Skeletal muscle tissue (tissue), 4 donors: Measurements from ENCODE around the gene ITGA2. TPM values are rescaled to one million over a fixed set of nuclear protein-coding genes. Genes with fewer than 3 reads are reported as not detected.

Source experiments
- H3K27ac ChIP-seq: one replicate; pipeline ENCODE4 v1.7.0; 2013; ENCODE audit warnings: mild to moderate bottlenecking, low read depth, low read length, inconsistent platforms
- H3K27me3 ChIP-seq, 3 donors: one replicate each; pipeline ENCODE4 v1.7.0; 2013; ENCODE audit warnings: low read length in 3 of 3; ENCODE audit not compliant: control insufficient read depth in 3 of 3, insufficient read depth in 3 of 3
- H3K36me3 ChIP-seq, 3 donors: one replicate each; pipeline ENCODE4 v1.7.0; 2013; ENCODE audit warnings: low read length in 3 of 3; ENCODE audit not compliant: control insufficient read depth in 3 of 3, insufficient read depth in 3 of 3
- H3K4me1 ChIP-seq, 3 donors: one replicate each; pipeline ENCODE4 v1.7.0; 2013; ENCODE audit warnings: low read length in 3 of 3, mild to moderate bottlenecking in 3 of 3; ENCODE audit not compliant: control insufficient read depth in 3 of 3, insufficient read depth in 3 of 3
- H3K4me3 ChIP-seq, 3 donors: one replicate each; pipeline ENCODE4 v1.7.0; 2013; ENCODE audit warnings: low read length in 3 of 3
- H3K9ac ChIP-seq, 3 donors: one replicate each; pipeline ENCODE4 v1.7.0; 2013; ENCODE audit warnings: low read length in 3 of 3, mild to moderate bottlenecking in 3 of 3, moderate library complexity in 2 of 3, low read depth in 1 of 3
- H3K9me3 ChIP-seq, 3 donors: one replicate each; pipeline ENCODE4 v1.7.0; 2013; ENCODE audit warnings: low read length in 3 of 3; ENCODE audit not compliant: control insufficient read depth in 3 of 3
- total RNA-seq: library from RNA; depleted of rRNA; stranded (reverse); fragments of >200 nt; gene quantifications from one replicate; pipeline ENCODE4 v1.2.3, GENCODE V29; 2014
- donor health status: Osteomylitis.

The ITGA2 gene
- total RNA-seq, 1 donor from 2014 or later, result 15.7 TPM

- Histone ChIP-seq H3K36me3 (no peaks in the 10 kb centered on the region), H3K9me3 (no peaks in the 10 kb centered on the region), H3K4me1 (peaks cover 10 to 14% (median 11%) of the 10 kb centered on the region in 3 donors), H3K9ac (no peak overlapping the region), H3K4me3 (no peak overlapping the region), H3K27ac (no peak overlapping the region), H3K27me3 (peaks cover 4 to 17% (median 11%) of the 10 kb centered on the region in 3 donors)
These were observed 1.3 kb upstream of the ITGA2 start for GRCh38 chr5:52987711-52988331.

GRCh38 chr5:52988335-52989024 lies 672 bp upstream of the ITGA2 start:
- Histone ChIP-seq H3K9me3 (no peaks in the 10 kb centered on the region), H3K36me3 (no peaks in the 10 kb centered on the region), H3K27ac (no peak overlapping the region), H3K4me3 (peak overlapping the region; percentile 39 to 81 (median 76)), H3K4me1 (peaks cover 10 to 14% (median 11%) of the 10 kb centered on the region in 3 donors), H3K9ac (peak overlapping the region in 1 of 3 donors; percentile 24), H3K27me3 (peaks cover 4 to 17% (median 11%) of the 10 kb centered on the region in 3 donors)

GRCh38 chr5:52989781-52990527 lies 802 bp downstream of the ITGA2 start:
- H3K36me3 ChIP-seq, result no peaks in the 10 kb centered on the region
- no peaks in the 10 kb centered on the region for H3K9me3 ChIP-seq
- H3K4me1 ChIP-seq, result peaks cover 10 to 14% (median 11%) of the 10 kb centered on the region in 3 donors
- H3K27me3 ChIP-seq, result peaks cover 4 to 17% (median 11%) of the 10 kb centered on the region in 3 donors
- no peak overlapping the region for H3K27ac ChIP-seq
- peak overlapping the region; percentile 21 to 67 (median 23) for H3K9ac ChIP-seq
- peak overlapping the region; percentile 76 to 82 (median 81) for H3K4me3 ChIP-seq

- Histone ChIP-seq H3K4me3 (no peak overlapping the region), H3K36me3 (no peaks in the 10 kb centered on the region), H3K4me1 (peaks cover 10 to 14% (median 11%) of the 10 kb centered on the region in 3 donors), H3K9ac (no peak overlapping the region), H3K9me3 (no peaks in the 10 kb centered on the region), H3K27me3 (peaks cover 4 to 17% (median 11%) of the 10 kb centered on the region in 3 donors), H3K27ac (no peak overlapping the region)
These were observed 1.4 kb downstream of the ITGA2 start for GRCh38 chr5:52990528-52990925.

GRCh38 chr5:52993367-52993766 lies 4.2 kb downstream of the ITGA2 start:
- Histone ChIP-seq H3K9me3 (no peaks in the 10 kb centered on the region), H3K9ac (no peak overlapping the region), H3K4me3 (no peak overlapping the region), H3K27ac (no peak overlapping the region), H3K27me3 (peaks cover 4 to 17% (median 11%) of the 10 kb centered on the region in 3 donors), H3K36me3 (no peaks in the 10 kb centered on the region), H3K4me1 (peaks cover 10 to 14% (median 11%) of the 10 kb centered on the region in 3 donors)

- Histone ChIP-seq H3K27ac (no peak overlapping the region), H3K9ac (no peak overlapping the region), H3K36me3 (no peaks in the 10 kb centered on the region), H3K4me3 (no peak overlapping the region), H3K4me1 (peaks cover 8 to 10% (median 9%) of the 10 kb centered on the region in 3 donors), H3K27me3 (peaks cover 4 to 14% (median 9%) of the 10 kb centered on the region in 3 donors), H3K9me3 (no peaks in the 10 kb centered on the region)
These were observed 5.1 kb downstream of the ITGA2 start for GRCh38 chr5:52994266-52994665.

- Histone ChIP-seq H3K27me3 (peaks cover under 1 to 5% (median 1%) of the 10 kb centered on the region in 3 donors), H3K4me3 (no peak overlapping the region), H3K4me1 (peaks cover 0 to 1% (median under 1%) of the 10 kb centered on the region in 3 donors), H3K9me3 (no peaks in the 10 kb centered on the region), H3K9ac (no peak overlapping the region), H3K36me3 (no peaks in the 10 kb centered on the region), H3K27ac (no peak overlapping the region)
These were observed 5.9 kb downstream of the ITGA2 start for GRCh38 chr5:52995095-52995494.

- no peaks in the 10 kb centered on the region for H3K4me1 ChIP-seq
These were observed 6.8 kb downstream of the ITGA2 start for GRCh38 chr5:52995914-52996313.

GRCh38 chr5:52996979-52997378 lies 7.8 kb downstream of the ITGA2 start:
- Histone ChIP-seq H3K9ac (no peak overlapping the region), H3K36me3 (no peaks in the 10 kb centered on the region), H3K27me3 (no peaks in the 10 kb centered on the region), H3K27ac (no peak overlapping the region), H3K9me3 (no peaks in the 10 kb centered on the region), H3K4me1 (no peaks in the 10 kb centered on the region), H3K4me3 (no peak overlapping the region)

More at GRCh38 chr5:52995914-52996313, 6.8 kb downstream of the ITGA2 start:
- Histone ChIP-seq H3K9ac (no peak overlapping the region), H3K9me3 (no peaks in the 10 kb centered on the region), H3K36me3 (no peaks in the 10 kb centered on the region), H3K27me3 (no peaks in the 10 kb centered on the region), H3K4me3 (no peak overlapping the region), H3K27ac (no peak overlapping the region)
